Fibroblast of the aortic adventitia (primary cell): ENCODE data around the gene HNRNPAB. TPM values are rescaled to one million over a fixed set of nuclear protein-coding genes. Genes with fewer than 3 reads are reported as not detected.
"Not testable (repeated sequence)": the region's sequence is repeated elsewhere in the genome, so short reads cannot be mapped to it uniquely, and the experiment has no call there.

Experiments used
- DNase-seq: peaks from one replicate; pipeline ENCODE4 v3.0.0-alpha.2; 2010; ENCODE audit warnings: low read depth
- H3K4me3 ChIP-seq: 2 replicates; pipeline ENCODE4 v1.5.1; 2011; ENCODE audit warnings: low read depth, mild to moderate bottlenecking, control low read depth, low read length, moderate library complexity
- total RNA-seq: library from RNA; depleted of rRNA; stranded (reverse); fragments of >200 nt; gene quantifications from 2 replicates; pipeline ENCODE4 v1.2.3, GENCODE V29; 2012; ENCODE audit warnings: low replicate concordance
- TF ChIP-seq, protein P1 (sequence below): IDR thresholded peaks from 2 replicates; pipeline ENCODE4 v1.5.1; 2011; ENCODE audit warnings: mild to moderate bottlenecking, low read length, control low read depth, inconsistent platforms; ENCODE audit not compliant: insufficient read depth

Gene HNRNPAB
- total RNA-seq, 1 donor = 106 TPM

DNA sequence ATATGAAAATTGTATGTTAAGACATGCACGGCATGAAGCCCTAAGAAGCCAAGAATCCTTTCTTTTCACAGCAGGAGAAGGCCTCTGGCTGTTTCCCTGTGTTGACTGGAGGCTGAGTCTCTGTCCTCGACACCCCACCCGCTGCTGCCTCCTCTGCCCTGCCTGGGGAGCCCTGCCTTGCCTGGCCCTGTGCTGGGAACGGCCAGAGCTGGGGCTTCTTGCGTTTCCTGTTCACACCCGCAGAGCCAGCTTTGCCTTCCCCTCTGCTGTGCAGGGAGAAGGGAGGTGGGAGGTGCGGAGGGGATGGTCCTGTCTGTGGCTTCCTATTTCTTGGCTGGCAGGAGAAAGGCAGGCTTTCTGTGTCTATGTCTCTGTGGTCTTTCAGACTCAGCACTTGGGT, 10.3 kb upstream of the HNRNPAB start:
- TF ChIP-seq, protein P1, sequence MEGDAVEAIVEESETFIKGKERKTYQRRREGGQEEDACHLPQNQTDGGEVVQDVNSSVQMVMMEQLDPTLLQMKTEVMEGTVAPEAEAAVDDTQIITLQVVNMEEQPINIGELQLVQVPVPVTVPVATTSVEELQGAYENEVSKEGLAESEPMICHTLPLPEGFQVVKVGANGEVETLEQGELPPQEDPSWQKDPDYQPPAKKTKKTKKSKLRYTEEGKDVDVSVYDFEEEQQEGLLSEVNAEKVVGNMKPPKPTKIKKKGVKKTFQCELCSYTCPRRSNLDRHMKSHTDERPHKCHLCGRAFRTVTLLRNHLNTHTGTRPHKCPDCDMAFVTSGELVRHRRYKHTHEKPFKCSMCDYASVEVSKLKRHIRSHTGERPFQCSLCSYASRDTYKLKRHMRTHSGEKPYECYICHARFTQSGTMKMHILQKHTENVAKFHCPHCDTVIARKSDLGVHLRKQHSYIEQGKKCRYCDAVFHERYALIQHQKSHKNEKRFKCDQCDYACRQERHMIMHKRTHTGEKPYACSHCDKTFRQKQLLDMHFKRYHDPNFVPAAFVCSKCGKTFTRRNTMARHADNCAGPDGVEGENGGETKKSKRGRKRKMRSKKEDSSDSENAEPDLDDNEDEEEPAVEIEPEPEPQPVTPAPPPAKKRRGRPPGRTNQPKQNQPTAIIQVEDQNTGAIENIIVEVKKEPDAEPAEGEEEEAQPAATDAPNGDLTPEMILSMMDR = no peak
- H3K4me3 ChIP-seq = no peak overlapping the region
- no peak for DNase-seq

- no peak overlapping the region for H3K4me3 ChIP-seq
- TF ChIP-seq, protein P1 = no peak
- no peak for DNase-seq
These were observed 8.0 kb upstream of the HNRNPAB start for GRCh38 chr5:178196281-178196812.

GRCh38 chr5:178196986-178197385, 7.3 kb upstream of the HNRNPAB start:
- no peak for DNase-seq
- H3K4me3 ChIP-seq = no peak overlapping the region
- TF ChIP-seq, protein P1 = peak; percentile 44

- H3K4me3 ChIP-seq, DNase-seq: not testable (repeated sequence)
These were observed 6.2 kb upstream of the HNRNPAB start for GRCh38 chr5:178198151-178198550.

DNA sequence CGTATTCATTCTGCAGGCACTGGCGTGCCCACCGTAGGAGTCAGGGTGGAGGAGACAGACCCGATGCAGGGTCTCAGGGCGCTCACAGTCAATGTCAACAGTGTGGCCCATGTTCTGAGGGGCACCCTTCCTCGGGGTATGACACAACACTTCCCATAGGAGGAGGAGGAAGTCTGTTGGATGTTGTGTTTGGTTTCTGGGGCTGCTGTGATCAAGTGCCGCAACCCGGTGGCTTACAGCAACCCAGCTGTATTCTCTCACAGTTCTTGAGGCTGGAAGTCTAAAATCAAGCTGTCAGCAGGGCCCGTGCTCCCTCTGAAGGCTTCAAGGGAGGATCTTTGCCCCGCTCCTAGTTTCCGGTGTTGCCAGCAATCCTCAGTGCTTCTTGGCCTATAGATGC, 5.6 kb upstream of the HNRNPAB start:
- no peak for DNase-seq
- TF ChIP-seq, protein P1 = no peak

DNA sequence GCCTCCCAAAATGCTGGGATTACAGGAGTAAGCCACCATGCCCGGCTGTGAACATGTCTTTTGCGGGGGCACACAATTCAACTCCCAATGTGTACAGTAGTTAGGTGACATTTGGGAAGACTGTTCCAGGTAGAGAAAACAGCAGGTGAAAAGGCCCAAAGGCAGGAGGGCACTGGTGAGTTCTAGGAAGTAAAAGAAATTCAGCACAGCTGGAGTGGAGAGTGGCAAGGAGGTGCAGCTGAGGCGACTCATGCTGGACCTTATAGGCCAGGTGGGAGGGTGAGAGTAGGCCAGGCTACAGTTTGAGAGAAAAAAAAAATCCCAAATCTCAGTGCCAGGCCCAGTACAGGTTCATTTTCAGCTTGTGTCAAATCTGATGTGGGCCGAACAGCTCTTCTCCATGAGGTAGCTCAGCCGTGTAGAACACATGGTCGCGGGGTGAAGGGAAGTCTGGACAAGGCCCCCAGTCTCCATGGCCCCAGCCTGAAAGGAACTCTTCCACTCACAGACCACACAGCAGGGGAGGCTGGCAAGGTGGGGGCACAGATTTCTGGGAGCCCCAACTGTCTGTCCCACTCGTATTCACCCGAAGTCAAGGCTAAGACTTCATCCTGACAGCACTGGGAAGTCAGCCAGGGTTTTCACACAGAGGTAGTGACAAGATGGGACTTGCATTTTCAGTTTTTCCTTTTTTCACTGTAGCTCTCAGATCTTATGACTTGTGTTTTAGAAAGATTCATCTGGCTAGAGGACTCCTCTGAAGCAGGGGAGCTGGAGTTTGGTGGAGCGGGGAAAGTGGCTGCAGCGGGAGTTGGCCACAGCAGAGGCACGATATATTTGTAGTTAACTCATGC, 4.5 kb upstream of the HNRNPAB start:
- H3K4me3 ChIP-seq = no peak overlapping the region
- TF ChIP-seq, protein P1 = no peak
- no peak for DNase-seq

More for the DNA sequence above, 5.6 kb upstream of the HNRNPAB start:
- H3K4me3 ChIP-seq = no peak overlapping the region

DNA sequence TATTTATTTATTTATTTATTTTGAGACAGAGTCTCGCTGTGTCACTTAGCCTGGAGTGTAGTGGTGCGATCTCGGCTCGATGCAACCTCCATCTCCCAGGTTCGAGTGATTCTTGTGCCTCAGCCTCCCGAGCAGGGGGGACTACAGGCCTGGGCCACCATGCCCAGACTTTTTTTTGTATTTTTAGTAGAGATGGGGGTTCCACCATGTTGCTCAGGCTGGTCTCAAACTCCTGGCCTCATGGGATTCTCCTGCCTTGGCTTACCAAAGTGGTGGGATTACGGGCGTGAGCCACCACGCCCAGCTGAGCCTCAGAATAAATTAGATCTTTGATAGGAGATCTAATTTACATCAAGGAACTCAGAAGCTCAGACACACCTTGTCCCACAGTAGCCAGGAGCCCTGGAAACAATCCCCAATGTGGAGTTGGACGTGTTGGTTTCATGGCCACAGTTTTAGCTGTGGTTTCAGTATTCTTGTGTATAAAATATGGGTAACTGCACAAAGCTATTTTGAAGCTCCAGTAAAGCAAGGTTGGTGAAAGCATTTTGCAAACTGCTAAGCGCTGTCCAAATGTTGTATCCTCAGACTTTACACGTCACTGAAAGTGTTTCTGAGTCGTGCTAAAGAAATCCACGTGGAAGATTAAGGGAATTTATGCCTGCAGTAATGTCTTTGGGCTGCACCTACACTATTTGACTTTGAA, 3.0 kb upstream of the HNRNPAB start:
- DNase-seq = no peak
- TF ChIP-seq, protein P1 = no peak
- H3K4me3 ChIP-seq = no peak overlapping the region
